Muscle layer of colon (tissue), 2 donors: ENCODE data around the gene MRPS24.
"Not testable (repeated sequence)": the region's sequence is repeated elsewhere in the genome, so short reads cannot be mapped to it uniquely, and the experiment has no call there.

ENCODE experiments used
- H3K27ac ChIP-seq: one replicate; pipeline ENCODE4 v1.7.0; 2013; ENCODE audit warnings: low read depth, mild to moderate bottlenecking, low read length, moderate library complexity
- H3K27me3 ChIP-seq, 2 donors: one replicate each; pipeline ENCODE4 v1.7.0; 2013; ENCODE audit warnings: low read length in 2 of 2, mild to moderate bottlenecking in 2 of 2; ENCODE audit not compliant: insufficient read depth in 2 of 2, control insufficient read depth in 1 of 2
- H3K36me3 ChIP-seq: one replicate; pipeline ENCODE4 v1.7.0; 2013; ENCODE audit warnings: mild to moderate bottlenecking, low read length; ENCODE audit not compliant: insufficient read depth
- H3K4me1 ChIP-seq: one replicate; pipeline ENCODE4 v1.7.0; 2013; ENCODE audit warnings: mild to moderate bottlenecking, low read length; ENCODE audit not compliant: insufficient read depth
- H3K4me3 ChIP-seq, 2 donors: one replicate each; pipeline ENCODE4 v1.7.0; 2013; ENCODE audit warnings: low read length in 2 of 2, low read depth in 1 of 2, mild to moderate bottlenecking in 1 of 2, moderate library complexity in 1 of 2
- H3K9ac ChIP-seq: one replicate; pipeline ENCODE4 v1.7.0; 2013; ENCODE audit warnings: low read length
- H3K9me3 ChIP-seq: one replicate; pipeline ENCODE4 v1.7.0; 2013; ENCODE audit warnings: mild to moderate bottlenecking, low read length
- donor health status: abdominal sarcoma.
- donor health status: Adenocarcinoma of cecum.

MRPS24 gene

DNA sequence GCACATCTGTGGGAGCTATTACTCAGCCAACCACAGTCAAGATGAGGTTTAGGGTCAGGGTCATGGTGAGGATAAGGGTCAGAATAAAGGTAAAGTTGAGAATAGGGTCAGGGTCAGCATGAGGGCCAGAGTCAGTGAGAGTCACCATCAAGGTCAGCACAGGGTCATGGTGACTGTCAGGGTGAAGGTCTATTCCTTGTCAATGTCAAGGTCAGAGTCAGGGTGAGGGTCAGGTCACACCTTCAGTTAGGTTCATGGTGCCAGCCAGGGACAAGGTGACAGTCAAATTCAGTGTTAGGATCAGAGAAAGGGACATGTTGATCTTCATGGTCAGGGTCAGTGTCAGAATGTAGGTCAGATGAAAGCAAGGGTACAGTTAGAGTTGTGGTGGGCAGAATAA lies 14.1 kb downstream of the MRPS24 start:
- Histone ChIP-seq H3K4me3 (no peak overlapping the region), H3K4me1 (no peaks in the 10 kb centered on the region), H3K27me3 (no peaks in the 10 kb centered on the region), H3K36me3 (no peaks in the 10 kb centered on the region), H3K9ac (no peak overlapping the region), H3K9me3 (no peaks in the 10 kb centered on the region), H3K27ac (no peak overlapping the region)

DNA sequence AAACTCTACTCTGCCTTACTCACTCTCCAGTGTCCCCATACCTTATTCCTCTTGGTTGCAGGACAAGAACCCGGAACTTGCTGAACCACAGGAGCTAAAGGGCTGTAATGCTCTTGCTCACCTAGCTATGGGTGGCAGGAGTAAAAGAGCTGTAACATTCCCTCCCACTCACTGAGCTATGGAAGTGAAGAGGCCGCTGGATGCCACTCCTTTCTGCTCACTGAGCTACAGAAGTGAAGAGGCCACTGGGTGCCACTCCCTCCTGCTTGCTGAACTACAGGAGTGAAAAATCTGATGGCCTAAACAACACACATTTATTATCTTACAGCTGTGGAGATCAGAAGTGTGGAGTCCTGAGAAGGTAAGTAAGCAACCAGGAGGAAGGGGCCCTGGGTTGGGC lies 17.5 kb downstream of the MRPS24 start:
- Histone ChIP-seq H3K9ac (no peak overlapping the region), H3K9me3 (no peaks in the 10 kb centered on the region), H3K27ac (no peak overlapping the region), H3K4me3 (no peak overlapping the region), H3K27me3 (no peaks in the 10 kb centered on the region), H3K4me1 (no peaks in the 10 kb centered on the region), H3K36me3 (no peaks in the 10 kb centered on the region)

DNA sequence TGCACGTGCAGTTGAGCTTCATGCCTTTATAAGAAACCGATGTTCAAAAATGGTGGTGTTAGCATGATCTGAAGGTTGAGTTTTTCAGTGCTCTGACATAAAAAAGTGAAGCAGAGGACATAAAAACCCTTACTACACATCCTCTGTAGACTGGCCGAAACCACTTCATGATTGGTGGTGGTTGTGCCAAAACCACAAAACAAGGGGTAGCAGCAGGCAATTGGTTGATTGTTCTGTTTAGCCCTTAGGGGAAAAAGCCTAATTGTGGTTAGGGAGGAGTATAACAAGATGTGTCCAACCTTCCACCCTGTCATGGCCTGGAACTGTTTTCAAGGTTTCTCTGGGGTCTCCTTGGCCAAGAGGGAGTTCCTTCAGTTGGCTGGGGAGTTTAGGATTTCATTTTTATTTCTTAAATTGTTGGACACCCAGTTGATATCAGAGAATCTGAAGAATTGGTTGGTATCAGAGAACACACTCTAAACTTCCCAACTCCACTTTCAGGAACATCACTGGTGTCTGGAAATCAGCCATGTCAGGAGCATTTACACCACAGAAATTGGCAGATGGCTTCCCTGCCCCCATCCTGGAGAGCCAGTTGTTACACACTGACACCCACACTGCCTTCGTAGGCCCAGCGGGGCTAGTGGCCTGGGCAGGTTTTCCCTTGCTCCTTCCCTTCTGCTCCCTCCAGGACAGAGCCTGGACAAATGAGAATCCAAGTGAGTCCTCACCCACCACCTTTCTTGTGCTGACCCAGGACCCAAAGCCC lies 18.8 kb downstream of the MRPS24 start:
- Histone ChIP-seq H3K9me3 (no peaks in the 10 kb centered on the region), H3K4me1 (no peaks in the 10 kb centered on the region), H3K36me3 (no peaks in the 10 kb centered on the region), H3K9ac (no peak overlapping the region), H3K4me3 (no peak overlapping the region), H3K27me3 (no peaks in the 10 kb centered on the region), H3K27ac (no peak overlapping the region)

DNA sequence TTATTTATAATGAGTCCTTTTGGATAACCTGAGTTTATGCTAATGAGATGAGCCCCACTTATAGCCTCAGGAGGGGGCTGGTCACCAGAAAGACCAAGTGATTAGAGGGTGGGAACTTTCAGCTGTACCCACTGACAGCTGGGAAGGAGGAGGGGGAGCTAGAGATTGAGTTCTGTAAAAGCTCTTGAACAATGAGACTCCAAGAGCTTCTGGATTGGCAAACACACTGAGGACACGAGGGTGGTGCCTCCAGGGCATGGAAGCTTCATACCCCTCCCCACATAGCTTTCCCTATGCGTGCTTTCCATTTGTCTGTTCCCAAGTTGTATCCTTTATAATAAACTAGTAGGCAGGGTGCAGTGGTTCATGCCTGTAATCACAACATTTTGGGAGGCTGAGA lies 20.3 kb downstream of the MRPS24 start:
- H3K4me3 ChIP-seq = no peak overlapping the region
- no peak overlapping the region for H3K27ac ChIP-seq
- H3K9me3 ChIP-seq = no peaks in the 10 kb centered on the region
- H3K36me3 ChIP-seq = no peaks in the 10 kb centered on the region
- H3K9ac ChIP-seq = no peak overlapping the region
- no peaks in the 10 kb centered on the region for H3K4me1 ChIP-seq
- no peaks in the 10 kb centered on the region for H3K27me3 ChIP-seq

DNA sequence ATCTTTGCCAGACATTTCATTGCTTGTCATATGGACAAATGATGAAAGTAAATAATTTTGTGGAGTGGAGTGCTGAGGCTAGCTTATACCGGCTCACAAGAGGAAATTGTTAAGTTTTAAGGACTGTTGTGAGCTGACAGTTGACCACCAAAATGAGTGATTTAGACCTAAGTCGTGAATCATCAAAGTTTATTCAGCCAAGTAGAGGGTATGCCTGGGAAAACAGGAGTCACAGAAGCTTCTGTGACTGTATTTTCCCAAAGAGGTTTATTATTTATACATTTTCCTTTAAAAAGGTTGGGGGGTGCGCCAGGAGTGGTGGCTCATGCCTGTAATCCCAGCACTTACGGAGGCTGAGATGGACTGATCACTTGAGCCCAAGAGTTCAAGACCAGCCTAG lies 21.8 kb downstream of the MRPS24 start:
- Histone ChIP-seq H3K9me3 (no peaks in the 10 kb centered on the region), H3K36me3 (no peaks in the 10 kb centered on the region), H3K4me3 (no peak overlapping the region), H3K27me3 (no peaks in the 10 kb centered on the region), H3K9ac (no peak overlapping the region), H3K4me1 (no peaks in the 10 kb centered on the region), H3K27ac (no peak overlapping the region)

DNA sequence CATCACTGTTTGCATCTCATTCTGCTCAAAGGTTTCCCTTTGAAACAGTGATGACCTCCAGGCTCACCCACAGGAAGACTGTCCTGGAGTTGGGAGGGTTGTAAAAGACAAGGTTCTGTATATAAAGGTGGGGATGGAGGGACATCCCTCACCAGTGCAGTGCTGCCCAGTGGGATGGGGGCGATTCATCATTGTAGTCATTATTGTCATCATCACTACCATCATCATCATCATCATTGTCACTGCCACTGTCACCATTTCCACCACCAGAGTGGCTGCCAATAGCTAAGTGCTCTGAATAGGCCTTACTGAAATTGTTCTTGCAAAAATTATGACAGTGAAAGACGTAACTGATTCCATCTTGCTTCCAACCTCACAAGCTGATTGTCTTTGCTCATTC lies 24.7 kb downstream of the MRPS24 start:
- H3K9me3 ChIP-seq = no peaks in the 10 kb centered on the region
- no peaks in the 10 kb centered on the region for H3K27me3 ChIP-seq
- no peak overlapping the region for H3K9ac ChIP-seq
- H3K4me1 ChIP-seq = no peaks in the 10 kb centered on the region
- no peak overlapping the region for H3K4me3 ChIP-seq
- no peaks in the 10 kb centered on the region for H3K36me3 ChIP-seq
- H3K27ac ChIP-seq = no peak overlapping the region

DNA sequence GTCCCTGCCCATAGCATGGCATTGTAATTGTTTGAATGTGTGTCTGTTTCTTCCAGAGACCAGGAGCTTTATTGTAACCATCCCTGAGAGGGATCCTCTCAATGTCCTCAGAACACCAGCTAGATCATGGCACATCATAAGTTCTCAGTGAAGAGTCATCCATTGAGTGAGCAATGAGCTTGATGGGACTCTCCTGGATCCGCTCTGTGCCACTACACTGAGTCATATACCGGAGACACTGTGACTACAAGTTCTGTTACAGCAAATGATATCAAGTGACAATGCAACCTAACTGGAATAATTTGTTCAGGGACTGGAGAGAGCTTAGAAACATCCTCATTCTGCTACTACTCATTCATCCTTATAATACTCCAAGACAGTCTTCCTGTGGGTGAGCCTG lies 25.1 kb downstream of the MRPS24 start:
- Histone ChIP-seq H3K36me3 (no peaks in the 10 kb centered on the region), H3K4me1 (no peaks in the 10 kb centered on the region), H3K4me3 (no peak overlapping the region), H3K27ac (no peak overlapping the region), H3K27me3 (no peaks in the 10 kb centered on the region), H3K9ac (no peak overlapping the region), H3K9me3 (no peaks in the 10 kb centered on the region)

DNA sequence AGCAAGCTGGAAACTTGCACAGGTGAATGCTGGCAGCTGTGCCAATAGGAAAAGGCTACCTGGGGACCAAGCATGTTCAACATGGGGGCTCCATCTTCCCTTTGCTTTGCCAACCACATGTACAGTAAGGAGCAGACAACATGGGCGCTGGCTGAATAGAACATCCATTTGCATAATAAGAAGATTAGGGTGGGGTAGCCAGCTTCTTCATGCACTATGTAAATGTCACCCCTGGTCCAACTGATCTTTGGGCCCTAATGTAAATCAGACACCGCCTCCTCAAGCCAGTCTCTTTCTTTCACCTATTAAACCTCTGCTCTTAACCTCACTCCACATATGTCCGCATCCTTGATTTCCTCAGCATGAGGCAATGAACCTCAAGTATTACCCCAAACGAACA lies 26.0 kb downstream of the MRPS24 start:
- Histone ChIP-seq H3K27ac (no peak overlapping the region), H3K4me1 (no peaks in the 10 kb centered on the region), H3K9ac (no peak overlapping the region), H3K9me3 (no peaks in the 10 kb centered on the region), H3K4me3 (no peak overlapping the region), H3K27me3 (no peaks in the 10 kb centered on the region), H3K36me3 (no peaks in the 10 kb centered on the region)

DNA sequence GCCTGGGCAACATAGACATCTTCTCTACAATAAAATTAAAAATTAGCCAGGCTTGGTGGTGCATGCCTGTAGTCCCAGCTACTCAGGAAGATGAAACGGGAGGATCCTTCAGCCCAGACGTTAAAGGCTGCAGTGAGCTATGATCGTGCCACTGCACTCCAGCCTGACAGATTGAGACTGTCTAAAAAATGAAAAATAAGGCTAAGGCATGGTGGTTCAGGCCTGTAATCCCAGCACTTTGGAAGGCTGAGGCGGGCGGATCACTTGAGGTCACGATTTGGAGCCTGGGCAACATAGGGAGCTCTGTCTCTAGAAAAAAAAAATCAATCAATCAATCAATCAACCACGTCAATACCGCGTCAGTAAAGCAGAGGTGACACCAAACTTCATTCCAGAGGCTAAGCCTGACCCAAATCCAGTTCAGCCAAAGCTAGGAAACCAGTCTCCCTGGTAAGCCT lies 31.1 kb downstream of the MRPS24 start:
- Histone ChIP-seq H3K4me3 (peak overlapping the region; percentile 26 to 47), H3K9me3 (no peaks in the 10 kb centered on the region), H3K27me3 (no peaks in the 10 kb centered on the region), H3K27ac (no peak overlapping the region), H3K36me3 (no peaks in the 10 kb centered on the region), H3K9ac (no peak overlapping the region), H3K4me1 (no peaks in the 10 kb centered on the region)

DNA sequence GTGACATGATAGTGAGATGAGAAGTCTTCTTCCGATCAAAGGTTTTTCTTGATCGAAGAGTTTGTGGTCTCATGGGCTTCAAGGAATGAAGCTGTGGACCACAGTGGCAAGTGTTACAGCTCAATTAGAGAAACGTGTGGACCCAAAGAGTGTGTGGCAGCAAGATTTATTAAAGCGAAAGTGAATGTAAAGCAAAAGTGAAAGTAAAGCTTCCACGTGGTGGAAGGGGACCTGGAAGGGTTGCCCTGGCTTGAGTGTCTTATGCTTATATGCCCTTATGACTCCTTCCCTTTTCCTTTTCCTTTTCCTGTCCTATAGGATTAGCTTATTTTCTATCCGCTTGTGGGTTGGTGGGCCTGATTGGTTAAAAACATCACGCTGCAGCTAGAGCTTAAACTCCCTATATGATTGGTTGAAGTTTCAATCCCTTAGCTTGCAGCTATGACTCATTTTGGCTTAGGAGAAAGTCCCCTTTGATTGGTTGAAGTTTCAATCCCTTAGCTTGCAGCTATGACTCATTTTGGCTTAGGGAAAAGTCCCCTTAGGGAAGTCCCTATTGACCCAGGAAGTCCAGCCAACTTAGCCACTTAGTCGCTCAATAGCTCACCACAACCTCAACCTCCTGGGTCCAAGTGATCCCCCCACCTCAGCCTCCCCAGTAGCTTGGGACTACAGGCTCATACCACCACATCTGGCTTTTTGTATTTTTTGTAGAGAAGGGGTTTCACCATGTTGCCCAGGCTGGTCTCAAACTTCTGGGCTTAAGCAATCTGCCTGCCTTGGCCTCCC lies 34.7 kb downstream of the MRPS24 start:
- no peak overlapping the region for H3K9ac ChIP-seq
- no peaks in the 10 kb centered on the region for H3K36me3 ChIP-seq
- no peaks in the 10 kb centered on the region for H3K27me3 ChIP-seq
- H3K4me1 ChIP-seq = no peaks in the 10 kb centered on the region
- H3K27ac ChIP-seq = no peak overlapping the region
- no peaks in the 10 kb centered on the region for H3K9me3 ChIP-seq
- no peak overlapping the region for H3K4me3 ChIP-seq

DNA sequence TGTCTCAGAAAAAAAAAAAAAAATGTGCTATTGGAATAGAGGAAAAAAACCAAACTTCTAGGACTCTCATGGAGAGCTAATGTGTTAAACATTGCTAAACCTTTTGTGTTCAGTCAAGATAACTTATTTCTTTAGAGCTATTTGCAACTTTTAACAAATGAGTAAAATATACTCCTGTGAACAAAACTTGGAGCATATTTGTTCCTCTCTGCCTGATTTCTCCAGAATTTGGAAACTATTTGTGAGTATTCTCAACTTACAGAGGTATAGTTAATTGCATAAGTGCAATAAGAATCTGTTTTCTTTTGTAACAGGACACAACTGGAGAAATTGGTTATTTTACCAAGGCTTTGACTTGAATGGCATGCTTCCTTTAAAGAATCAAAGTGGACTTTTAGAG lies 38.4 kb downstream of the MRPS24 start:
- H3K9me3 ChIP-seq, H3K4me3 ChIP-seq, H3K4me1 ChIP-seq, H3K9ac ChIP-seq, H3K27ac ChIP-seq, H3K36me3 ChIP-seq, H3K27me3 ChIP-seq: not testable (repeated sequence)

DNA sequence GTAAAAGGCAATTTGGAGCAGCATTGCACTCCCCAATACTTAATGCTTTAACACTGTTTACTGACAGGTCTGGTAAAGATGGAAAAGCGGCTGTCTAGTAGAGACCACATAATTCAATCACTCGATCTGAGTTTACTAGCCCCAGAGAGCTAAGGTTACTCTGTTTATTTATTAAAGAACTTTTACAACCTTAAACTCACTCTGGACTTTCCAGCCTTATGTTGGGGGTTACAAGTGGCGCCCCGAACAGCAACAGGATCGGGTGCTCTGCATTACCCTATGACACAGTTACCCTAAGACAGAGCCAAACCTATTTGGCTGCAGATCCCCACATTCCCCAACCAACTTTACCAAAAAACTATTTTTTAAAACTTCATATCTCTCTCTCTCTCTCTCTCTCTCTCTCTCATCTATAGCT lies 43.9 kb downstream of the MRPS24 start:
- no peaks in the 10 kb centered on the region for H3K27me3 ChIP-seq
- H3K9ac ChIP-seq = no peak overlapping the region
- no peaks in the 10 kb centered on the region for H3K36me3 ChIP-seq
- H3K9me3 ChIP-seq = no peaks in the 10 kb centered on the region
- no peaks in the 10 kb centered on the region for H3K4me1 ChIP-seq
- no peak overlapping the region for H3K4me3 ChIP-seq
- no peak overlapping the region for H3K27ac ChIP-seq
